IMR-90 (cell line): ENCODE data around the gene LUC7L2. TPM values are rescaled to one million over a fixed set of nuclear protein-coding genes. Genes with fewer than 3 reads are reported as not detected.

Experiments used
- ATAC-seq: fragments of 200-7000 bp; cut with Tn5 transposase; 2 replicates; pipeline ENCODE4 v1.9.1; 2020; ENCODE audit warnings: low read depth, mild to moderate bottlenecking, moderate library complexity
- BruUV-seq: library from RNA; stranded (reverse); fragments of 400-500 nt; replicated peaks from 2 replicates; lab custom pipeline; 2021; lab: Mats Ljungman, UMichigan
- CTCF ChIA-PET: fragments of 300-600 bp; formaldehyde crosslinking; extraction: SDS; loops from one replicate; lab custom pipeline; 2021; ENCODE audit warnings: antibody characterized with exemption; lab: Yijun Ruan, JAX
- POLR2A ChIA-PET: fragments of 300-600 bp; sonication (Branson Sonifier 250); formaldehyde crosslinking; loops from one replicate; lab custom pipeline; 2022; ENCODE audit warnings: antibody characterized with exemption; ENCODE audit not compliant: unreplicated experiment; lab: Charles Lee
- DNase-seq: peaks from one replicate; pipeline ENCODE4 v3.0.0; 2013
- H2AFZ ChIP-seq: replicated peaks from 2 replicates; pipeline ENCODE3; 2013; ENCODE audit warnings: low read length, mild to moderate bottlenecking; ENCODE audit not compliant: poor library complexity
- H2AK5ac ChIP-seq: 2 replicates; pipeline ENCODE4 v1.6.1; 2013; ENCODE audit warnings: low read depth, low read length, inconsistent platforms
- H2AK9ac ChIP-seq: replicated peaks from 2 replicates; pipeline ENCODE3; 2013; ENCODE audit warnings: mild to moderate bottlenecking, low read depth, low read length, moderate library complexity; ENCODE audit not compliant: poor library complexity
- H2BK120ac ChIP-seq: 2 replicates; pipeline ENCODE4 v1.6.1; 2013; ENCODE audit warnings: low read depth, low read length, inconsistent platforms
- H2BK15ac ChIP-seq: 3 replicates; pipeline ENCODE4 v1.6.1; 2013; ENCODE audit warnings: low read depth, low read length, inconsistent platforms
- H2BK20ac ChIP-seq: 2 replicates; pipeline ENCODE4 v1.6.1; 2013; ENCODE audit warnings: low read depth, mild to moderate bottlenecking, inconsistent platforms, low read length, moderate library complexity
- H2BK5ac ChIP-seq: 2 replicates; pipeline ENCODE4 v1.6.1; 2013; ENCODE audit warnings: mild to moderate bottlenecking, low read depth, low read length, inconsistent platforms; ENCODE audit not compliant: poor library complexity, severe bottlenecking
- H3K14ac ChIP-seq: replicated peaks from 2 replicates; pipeline ENCODE4 v1.6.1; 2013; ENCODE audit warnings: low read depth, low read length, inconsistent platforms
- H3K18ac ChIP-seq: 2 replicates; pipeline ENCODE4 v1.6.1; 2013; ENCODE audit warnings: low read depth, low read length, control low read depth
- H3K23ac ChIP-seq: 2 replicates; pipeline ENCODE4 v1.6.1; 2013; ENCODE audit warnings: low read depth, low read length, inconsistent platforms
- H3K27ac ChIP-seq: 2 replicates; pipeline ENCODE4 v1.5.1; 2013; ENCODE audit warnings: mild to moderate bottlenecking, control low read depth, low read length; ENCODE audit not compliant: insufficient read depth
- H3K27me3 ChIP-seq: 2 replicates; pipeline ENCODE4 v1.6.1; 2013; ENCODE audit warnings: low read length; ENCODE audit not compliant: control insufficient read depth, insufficient read depth
- H3K36me3 ChIP-seq: 2 replicates; pipeline ENCODE4 v1.6.1; 2013; ENCODE audit warnings: low read length, mixed read lengths; ENCODE audit not compliant: control insufficient read depth, insufficient read depth
- H3K4ac ChIP-seq: 2 replicates; pipeline ENCODE4 v1.6.1; 2013; ENCODE audit warnings: low read depth, low read length, inconsistent platforms
- H3K4me1 ChIP-seq: 2 replicates; pipeline ENCODE4 v1.6.1; 2013; ENCODE audit warnings: low read length, mixed read lengths; ENCODE audit not compliant: control insufficient read depth, insufficient read depth
- H3K4me2 ChIP-seq: 2 replicates; pipeline ENCODE4 v1.6.1; 2013; ENCODE audit warnings: low read depth, mild to moderate bottlenecking, control low read depth, low read length, moderate library complexity
- H3K4me3 ChIP-seq: 2 replicates; pipeline ENCODE4 v1.5.1; 2013; ENCODE audit warnings: low read depth, mild to moderate bottlenecking, control low read depth, low read length, moderate library complexity; ENCODE audit not compliant: insufficient read depth
- H3K56ac ChIP-seq: 2 replicates; pipeline ENCODE4 v1.6.1; 2013; ENCODE audit warnings: low read length, inconsistent platforms; ENCODE audit not compliant: insufficient read depth; ENCODE audit errors: extremely low read depth
- H3K79me1 ChIP-seq, 2 experiments: 2 replicates each; pipeline ENCODE4 v1.6.1; 2013; ENCODE audit warnings: low read length in 2 of 2, inconsistent platforms in 1 of 2, low read depth in 1 of 2
- H3K9ac ChIP-seq: 2 replicates; pipeline ENCODE4 v1.6.1; 2013; ENCODE audit warnings: low read depth, low read length, control low read depth
- H3K9me1 ChIP-seq: 2 replicates; pipeline ENCODE4 v1.6.1; 2013; ENCODE audit warnings: low read length, inconsistent platforms; ENCODE audit not compliant: insufficient read depth
- H3K9me3 ChIP-seq: 2 replicates; pipeline ENCODE4 v1.6.1; 2013; ENCODE audit warnings: low read length; ENCODE audit not compliant: control insufficient read depth, insufficient read depth
- H4K20me1 ChIP-seq: 2 replicates; pipeline ENCODE4 v1.6.1; 2013; ENCODE audit warnings: low read length, inconsistent platforms; ENCODE audit not compliant: insufficient read depth
- H4K5ac ChIP-seq: 2 replicates; pipeline ENCODE4 v1.6.1; 2013; ENCODE audit warnings: mild to moderate bottlenecking, low read depth, low read length, control low read depth
- H4K8ac ChIP-seq, 2 experiments: 2 replicates each; pipeline ENCODE4 v1.6.1; 2013; ENCODE audit warnings: low read depth in 2 of 2, low read length in 2 of 2, control low read depth in 1 of 2, inconsistent platforms in 1 of 2
- H4K91ac ChIP-seq: 2 replicates; pipeline ENCODE4 v1.6.1; 2013; ENCODE audit warnings: low read depth, low read length, inconsistent platforms; ENCODE audit not compliant: insufficient read depth
- BHLHE40 ChIP-seq: fragments of 150-350 bp; IDR thresholded peaks from 2 replicates; pipeline ENCODE4 v1.6.1; 2016; ENCODE audit warnings: mild to moderate bottlenecking, low read depth, low read length
- CHD1 ChIP-seq: IDR thresholded peaks from 2 replicates; pipeline ENCODE4 v1.6.1; 2012; ENCODE audit warnings: low read depth, low read length, improper control_type of control experiment
- CTCF ChIP-seq: conservative IDR thresholded peaks from 2 replicates; pipeline ENCODE4 v1.5.1; 2012; ENCODE audit warnings: mild to moderate bottlenecking, low read depth, low read length, improper control_type of control experiment
- ELK1 ChIP-seq: fragments of 150-350 bp; IDR thresholded peaks from 2 replicates; pipeline ENCODE4 v1.6.1; 2016; ENCODE audit warnings: low read depth, mild to moderate bottlenecking, low read length, moderate library complexity, borderline replicate concordance
- USF2 ChIP-seq: fragments of 150-350 bp; IDR thresholded peaks from 2 replicates; pipeline ENCODE4 v1.6.1; 2017; ENCODE audit warnings: mild to moderate bottlenecking, antibody characterized with exemption, low read length, low read depth
- WGBS, 2 experiments: methylation state at CpG; one replicate each; pipeline versions ENCODE4 v1.1.5 to v1.1.7; 2013; ENCODE audit warnings: missing lambda C conversion rate in 2 of 2; ENCODE audit not compliant: insufficient read length in 1 of 2; ENCODE audit errors: extremely low coverage in 2 of 2; 5-methylcytosine and 5-hydroxymethylcytosine counted together
- dilution Hi-C: fragments of 300-500 bp; cut with HindIII; formaldehyde crosslinking; loops from one replicate; pipeline ENCODE4 v1.14.3; 2018; ENCODE audit warnings: low sequenced_read_pairs; ENCODE audit not compliant: unreplicated experiment
- in situ Hi-C: fragments of 300-500 bp; cut with MboI; formaldehyde crosslinking; loops from 3 replicates; pipeline ENCODE4 v1.14.3; 2019; ENCODE audit warnings: low sequenced_read_pairs, inconsistent platforms, mixed read lengths
- intact Hi-C: fragments of 100-400 bp; cut with micrococcal nuclease; formaldehyde crosslinking; loops from 2 replicates; pipeline ENCODE4 v1.10.0; 2022
- polyA plus RNA-seq, 3 experiments: library from polyadenylated mRNA; depleted of rRNA; stranded (reverse); fragments of >200 nt; gene quantifications; 2 replicates each; pipeline ENCODE4 v1.2.3, GENCODE V29; 2012; ENCODE audit warnings: low replicate concordance in 1 of 3
- total RNA-seq: library from RNA; depleted of rRNA; stranded (reverse); fragments of >200 nt; gene quantifications from 2 replicates; pipeline ENCODE4 v1.2.3, GENCODE V29; 2012

LUC7L2 gene
- total and polyA plus RNA-seq, 2 of the 4 experiments (the other 2 are of a cell fraction) = 14.9 to 31.8 TPM

- H3K4me2 ChIP-seq = no peak overlapping the region
- no peak overlapping the region for H2BK20ac ChIP-seq
- no peak overlapping the region for H3K27ac ChIP-seq
- ChIA-PET CTCF (no interaction called here), POLR2A (no interaction called here)
- dilution Hi-C loops (no loop called here), in situ Hi-C loops (no loop called here), intact Hi-C loops (no loop called here)
- H3K79me1 ChIP-seq = peaks cover 14 to 34% of the 10 kb centered on the region in 2 experiments
- H3K9me1 ChIP-seq = no peaks in the 10 kb centered on the region; the same call in 1 of the 2 replicates
- peaks cover under 1% of the 10 kb centered on the region; the same call in 1 of the 2 replicates for H4K20me1 ChIP-seq
- no peak overlapping the region for H3K18ac ChIP-seq
- H3K4me3 ChIP-seq = no peak overlapping the region
- H3K9me3 ChIP-seq = no peaks in the 10 kb centered on the region
- peaks cover 30% of the 10 kb centered on the region for H3K36me3 ChIP-seq
- no peak overlapping the region for H2BK5ac ChIP-seq
- WGBS, 2 experiments = no CpG with 5 or more reads among the region's 6 CpGs
- TF ChIP-seq USF2 (no peak), CTCF (no peak), CHD1 (no peak), ELK1 (no peak), BHLHE40 (no peak)
- no peak overlapping the region for H3K4ac ChIP-seq
- DNase-seq = no peak
- no peaks in the 10 kb centered on the region for H3K4me1 ChIP-seq
- no peak overlapping the region for H2BK120ac ChIP-seq
- H3K9ac ChIP-seq = no peak overlapping the region
- no peak for ATAC-seq
- no peak overlapping the region for H2AK5ac ChIP-seq
- no peak overlapping the region for H3K14ac ChIP-seq
- no peaks in the 10 kb centered on the region for H3K27me3 ChIP-seq
- H4K91ac ChIP-seq = no peak overlapping the region
- H2AFZ ChIP-seq = no peak overlapping the region
- no peak overlapping the region for H4K5ac ChIP-seq
- H4K8ac ChIP-seq = no peak overlapping the region
- BruUV-seq = no TSS peak
- H3K23ac ChIP-seq = no peak overlapping the region
- no peak overlapping the region for H2BK15ac ChIP-seq
- no peak overlapping the region for H3K56ac ChIP-seq
- H2AK9ac ChIP-seq = no peak overlapping the region
Measured at GRCh38 chr7:139382439-139382838, 22.7 kb downstream of the LUC7L2 start.
